ENCODE results near the gene CD300C.

GRCh38 chr17:74558882-74559519 lies 13.1 kb upstream of the CD300C start:
- TF ChIP-seq CTCF (IDR thresholded peaks at IDR 0.05; ENCODE audit: insufficient read depth, low read depth, low read length): no peak
- TF ChIP-seq EZH2 (IDR thresholded peaks at IDR 0.05; ENCODE audit: insufficient read depth, low read length): no peak

All from astrocyte (in vitro differentiated cells and primary cell).